GM12891 (cell line): ENCODE results near the gene RIF1.

Experiments
- POLR2A ChIP-seq: IDR thresholded peaks from 2 replicates; pipeline ENCODE4 v1.6.1; 2011; ENCODE audit warnings: low read depth, low read length, control low read depth
- POLR2AphosphoS5 ChIP-seq: IDR thresholded peaks from 2 replicates; pipeline ENCODE4 v1.6.1; 2011; ENCODE audit warnings: low read depth, low read length, control low read depth
- POU2F2 ChIP-seq: IDR thresholded peaks from 2 replicates; pipeline ENCODE4 v1.6.1; 2011; ENCODE audit warnings: low read depth, mild to moderate bottlenecking, control low read depth, low read length, moderate library complexity
- SPI1 ChIP-seq: IDR thresholded peaks from 2 replicates; pipeline ENCODE4 v1.6.1; 2011; ENCODE audit warnings: low read depth, low read length, control low read depth
- TAF1 ChIP-seq: IDR thresholded peaks from 2 replicates; pipeline ENCODE4 v1.6.1; 2011; ENCODE audit warnings: low read depth, low read length, control low read depth

DNA sequence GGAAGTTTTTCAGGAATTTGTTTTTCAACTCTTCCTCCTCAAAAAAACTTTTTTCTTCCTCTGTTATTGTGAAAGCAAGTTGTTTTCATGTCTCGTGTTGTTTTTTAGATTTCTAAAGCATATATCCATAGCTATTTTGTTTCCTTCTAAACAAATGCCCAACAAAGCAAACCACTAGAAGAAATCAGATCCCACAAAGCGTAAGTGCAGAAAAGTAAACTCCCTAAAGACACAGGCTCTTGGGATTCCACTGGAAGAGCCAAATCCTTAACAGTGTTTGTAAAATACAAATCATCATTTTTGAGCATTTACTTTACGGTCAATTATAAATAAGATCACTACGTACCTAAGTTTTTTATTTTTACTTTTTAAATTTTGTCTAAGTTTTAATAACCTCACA is 21.7 kb upstream of the RIF1 start:
- TF ChIP-seq TAF1 (no peak), POLR2AphosphoS5 (no peak), POU2F2 (no peak), POLR2A (no peak), SPI1 (no peak)
